Amniotic epithelial cell (primary cell): ENCODE data around the gene PROM2.

Experiments used
- DNase-seq: peaks from one replicate; pipeline ENCODE4 v3.0.0-alpha.2; 2010; ENCODE audit warnings: low read depth

PROM2 gene

DNA sequence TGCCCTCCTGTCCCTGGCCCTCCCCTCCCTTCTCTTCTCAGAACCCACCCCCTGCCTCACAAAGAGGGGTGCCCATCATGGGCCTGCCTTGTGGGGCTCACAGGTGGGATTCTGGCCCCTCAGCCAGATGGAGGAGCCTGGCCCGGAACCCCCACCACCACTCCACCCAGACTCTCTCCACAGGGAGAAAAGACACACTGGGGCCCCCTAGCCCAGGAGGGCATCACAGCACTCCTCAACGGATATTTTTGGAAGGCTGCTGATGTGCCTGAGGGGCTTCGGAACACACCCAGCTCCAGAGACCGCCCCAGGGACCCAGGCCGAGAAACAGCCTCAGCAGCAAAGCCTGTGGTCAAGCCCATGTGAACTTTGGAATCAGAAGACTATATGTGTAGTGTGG, 32.8 kb downstream of the PROM2 start:
- DNase-seq = no peak

DNA sequence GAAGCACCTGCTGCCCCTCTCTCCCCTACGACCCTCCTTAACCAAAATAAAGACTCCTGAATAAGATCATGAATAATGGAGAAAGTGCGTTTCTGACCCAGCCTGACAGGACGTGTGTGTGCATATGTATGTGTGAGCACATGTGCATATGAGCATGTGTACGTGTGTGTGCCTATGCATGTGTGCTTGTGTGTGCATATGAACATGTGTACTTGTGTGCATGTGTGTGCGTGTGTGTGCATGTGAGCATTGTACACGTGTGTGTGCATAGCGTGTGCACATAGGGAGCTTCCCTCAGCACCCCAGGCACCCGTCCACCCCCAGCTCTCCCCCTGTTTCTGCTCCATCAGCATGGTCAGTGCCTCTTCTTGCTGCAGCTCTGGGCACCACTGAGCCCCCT, 33.6 kb downstream of the PROM2 start:
- DNase-seq = no peak

DNA sequence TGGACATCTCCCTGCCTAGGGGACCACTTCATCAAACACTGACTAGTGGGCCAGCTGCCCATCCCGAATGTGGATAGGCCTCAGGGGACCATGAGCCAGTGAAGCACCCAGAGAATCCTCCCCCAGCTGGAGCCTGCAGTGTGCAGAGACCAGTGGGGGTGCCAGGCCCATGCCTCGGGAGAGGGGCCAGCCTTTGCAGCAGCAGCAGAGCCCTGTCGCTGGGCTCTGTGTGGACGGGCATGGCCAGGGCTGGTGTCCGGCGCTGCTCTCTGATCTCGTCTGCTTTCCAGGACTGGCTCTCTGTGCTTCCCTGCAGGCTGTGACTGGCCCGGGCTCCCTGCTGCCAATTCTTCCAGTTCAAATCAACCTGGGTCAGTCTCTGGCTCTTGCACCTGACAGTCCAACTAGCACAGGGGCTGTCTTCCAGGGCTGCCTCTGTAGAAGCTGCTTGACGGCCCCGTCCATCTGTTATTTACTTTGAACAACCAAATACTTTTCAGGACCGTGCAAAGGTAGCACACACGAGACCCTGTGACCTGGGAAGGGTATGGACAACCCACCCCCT, 34.3 kb downstream of the PROM2 start:
- DNase-seq = no peak

DNA sequence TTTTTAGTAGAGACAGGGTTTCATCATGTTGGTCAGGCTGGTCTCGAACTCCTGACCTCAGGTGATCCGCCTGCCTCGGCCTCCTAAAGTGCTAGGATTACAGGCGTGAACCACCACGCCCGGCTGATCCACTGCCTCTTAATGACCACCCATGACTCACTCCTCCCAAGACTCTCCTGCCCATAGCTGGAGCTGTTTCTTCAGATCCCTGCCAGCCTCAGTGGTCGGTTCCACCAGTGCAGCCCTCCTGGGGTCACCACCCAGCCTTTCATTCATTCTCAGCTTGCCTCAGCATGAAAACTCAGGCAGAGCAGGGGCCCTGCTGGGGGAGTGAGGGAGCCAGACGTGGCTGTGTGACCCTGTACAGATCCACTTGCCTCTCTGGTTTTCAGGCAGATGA, 35.4 kb downstream of the PROM2 start:
- no peak for DNase-seq

DNA sequence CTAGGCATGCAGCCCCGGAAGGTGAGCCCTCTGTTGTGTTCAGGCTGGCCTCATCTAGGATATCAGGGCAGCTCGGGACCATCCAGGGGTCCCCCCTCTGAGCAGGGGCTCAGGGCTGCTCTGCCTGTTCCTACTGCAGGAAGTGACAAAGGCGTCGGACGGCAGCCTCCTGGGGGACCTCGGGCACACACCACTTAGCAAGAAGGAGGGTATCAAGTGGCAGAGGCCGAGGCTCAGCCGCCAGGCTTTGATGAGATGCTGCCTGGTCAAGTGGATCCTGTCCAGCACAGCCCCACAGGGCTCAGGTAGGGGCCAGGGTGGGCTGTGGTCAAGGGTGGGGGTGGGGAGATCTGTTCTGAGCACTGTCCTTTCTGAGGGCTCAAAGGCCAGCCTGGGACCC, 36.0 kb downstream of the PROM2 start:
- DNase-seq = no peak

GRCh38 chr2:95310651-95311050, 36.4 kb downstream of the PROM2 start:
- DNase-seq = no peak

GRCh38 chr2:95311815-95312542, 37.7 kb downstream of the PROM2 start:
- no peak for DNase-seq

GRCh38 chr2:95312543-95313201, 38.4 kb downstream of the PROM2 start:
- no peak for DNase-seq

DNA sequence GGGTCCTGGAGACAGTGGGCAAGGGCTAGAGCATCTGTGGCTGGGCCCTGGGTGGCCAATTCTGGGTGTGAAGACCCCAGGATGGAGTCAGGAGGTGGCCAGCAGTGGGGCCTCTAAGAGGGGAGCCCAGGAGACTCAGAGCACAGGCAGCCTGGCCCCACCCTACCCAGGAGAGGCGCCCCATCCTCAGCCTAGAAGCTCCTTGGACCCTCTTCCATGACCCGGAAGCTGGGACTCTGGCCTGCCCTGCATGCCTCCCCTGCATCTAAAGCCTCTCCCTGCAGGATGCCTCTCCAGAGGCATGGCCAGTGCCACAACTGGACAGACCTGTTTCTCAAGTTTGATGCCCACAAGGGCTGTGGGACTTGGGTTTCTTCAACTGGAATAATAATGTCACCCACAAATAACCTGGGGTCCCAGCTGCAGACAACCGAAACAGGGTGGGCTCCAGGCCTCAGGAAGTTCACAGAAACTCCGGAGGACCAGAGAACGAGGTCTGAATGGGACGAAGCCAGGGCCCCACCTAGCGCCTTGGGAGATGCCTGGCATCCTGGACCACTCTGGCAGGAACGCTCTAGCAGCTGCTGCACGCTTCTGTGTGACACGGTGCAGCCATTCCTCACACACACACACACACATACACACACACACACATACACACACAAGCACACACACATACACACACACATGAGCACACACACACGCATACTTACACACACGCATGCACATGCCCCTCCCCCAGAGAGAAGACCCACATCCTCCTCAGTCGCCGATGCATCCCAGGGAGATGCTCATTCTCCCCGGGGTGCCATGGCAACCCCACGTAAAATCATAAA, 39.3 kb downstream of the PROM2 start:
- no peak for DNase-seq

DNA sequence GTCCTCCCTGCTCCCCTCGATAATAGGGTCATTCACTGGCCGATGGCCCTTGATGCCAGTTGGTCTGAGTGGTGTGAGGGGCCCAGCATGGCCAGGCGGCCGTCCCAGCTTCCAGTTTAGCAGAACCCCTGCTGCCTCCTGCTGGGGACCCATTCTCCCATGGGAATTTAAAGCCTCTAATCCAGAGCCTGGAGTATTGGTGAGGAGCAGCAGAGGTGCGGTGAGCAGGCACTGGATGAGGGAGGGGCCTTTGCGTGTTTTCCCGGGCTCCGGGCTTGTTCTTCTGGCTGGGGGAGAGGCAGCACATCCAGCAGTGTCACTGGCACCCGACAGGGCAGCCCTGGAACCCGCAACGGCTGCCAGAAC, 40.3 kb downstream of the PROM2 start:
- no peak for DNase-seq

DNA sequence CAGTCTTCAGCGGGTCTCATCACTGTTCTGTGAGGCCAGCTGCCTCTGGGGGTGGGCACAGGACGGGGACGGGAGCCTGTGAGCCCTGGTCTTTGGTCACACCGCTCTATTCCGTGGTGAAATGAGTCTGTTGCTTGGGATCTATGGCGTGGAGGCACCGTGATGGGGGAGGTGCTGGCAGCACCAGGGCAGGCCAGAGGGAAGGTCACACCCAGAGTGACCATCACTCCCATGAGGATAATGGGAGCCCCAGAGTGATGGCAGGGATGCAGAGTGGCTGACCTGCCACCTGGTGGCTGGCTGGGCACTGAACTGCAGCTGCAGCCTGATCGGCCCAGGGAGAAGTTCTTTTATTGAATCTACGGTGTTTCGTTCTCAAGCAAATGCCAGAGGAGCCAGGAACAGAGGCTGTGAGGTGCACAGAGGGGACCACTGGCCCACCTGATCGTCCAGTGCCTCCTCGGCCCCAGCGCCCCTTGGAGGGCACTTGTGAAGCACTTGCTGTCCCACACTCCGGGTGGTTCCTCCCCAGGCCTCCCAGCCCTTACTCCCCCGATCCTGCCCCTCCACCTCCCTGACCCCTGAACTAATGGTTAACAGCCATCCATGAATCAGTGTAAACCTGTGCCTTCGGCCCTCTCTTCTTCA, 40.8 kb downstream of the PROM2 start:
- DNase-seq = no peak

DNA sequence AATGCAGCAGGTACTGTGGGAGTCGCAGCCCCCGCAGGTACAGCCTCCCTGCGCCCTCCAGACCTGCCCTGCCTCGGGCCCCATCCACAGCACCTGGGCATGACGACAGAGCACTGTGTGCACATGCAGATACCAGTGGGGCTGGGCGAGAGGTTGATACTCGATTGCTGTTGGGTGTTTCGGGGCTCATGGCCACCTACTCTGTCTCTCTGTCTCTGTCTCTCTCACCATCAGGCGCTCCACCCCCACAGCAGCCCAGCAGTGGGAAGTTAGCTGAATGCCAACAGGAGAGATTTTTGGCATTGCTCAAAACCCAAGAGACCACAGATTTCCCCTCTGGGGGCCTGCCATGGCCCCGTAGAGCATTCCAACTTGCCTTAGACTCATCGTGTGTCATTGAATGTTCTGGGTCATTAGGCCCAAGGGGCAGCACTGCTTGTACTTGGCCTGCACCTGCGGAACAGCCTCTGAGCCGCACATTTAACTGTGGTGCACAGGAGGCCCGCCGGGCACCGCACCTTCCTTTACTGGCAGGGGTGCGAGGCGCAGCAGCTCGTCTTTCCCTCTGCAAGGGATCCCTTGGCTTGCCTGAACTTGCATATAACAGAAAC, 41.7 kb downstream of the PROM2 start:
- no peak for DNase-seq

DNA sequence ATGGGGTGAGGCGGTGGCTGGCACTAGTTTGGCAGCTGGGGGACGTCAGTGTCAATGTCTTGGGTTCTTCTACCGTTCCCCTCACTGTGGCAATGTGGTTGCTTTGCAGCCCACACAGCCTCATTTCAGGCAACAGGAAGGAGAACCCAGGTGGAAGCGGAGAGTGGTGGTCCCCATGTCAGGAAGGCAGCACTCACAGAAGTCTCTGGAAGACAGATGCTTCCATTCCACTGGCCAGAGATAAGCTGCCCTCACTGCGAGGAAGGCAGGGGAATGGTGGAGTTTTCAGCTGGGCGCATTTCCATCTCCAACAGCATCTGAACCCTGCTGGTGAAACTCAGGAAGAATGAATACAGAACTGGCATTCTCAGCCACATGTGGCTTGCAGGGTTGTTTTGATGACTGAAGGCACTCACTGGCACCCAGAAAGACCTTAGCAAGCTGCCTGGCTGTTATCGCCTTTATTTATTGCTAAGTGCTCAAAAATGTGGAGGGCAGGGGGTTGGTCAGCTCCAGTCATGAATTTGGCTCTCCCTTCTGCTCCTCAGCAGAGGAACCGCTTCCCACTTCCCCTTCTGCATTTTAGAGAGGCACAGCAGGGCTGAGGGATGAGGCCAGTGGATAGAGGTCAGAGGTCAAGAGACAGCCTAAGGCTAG, 42.3 kb downstream of the PROM2 start:
- DNase-seq = no peak

GRCh38 chr2:95317123-95317500, 42.9 kb downstream of the PROM2 start:
- DNase-seq = no peak

DNA sequence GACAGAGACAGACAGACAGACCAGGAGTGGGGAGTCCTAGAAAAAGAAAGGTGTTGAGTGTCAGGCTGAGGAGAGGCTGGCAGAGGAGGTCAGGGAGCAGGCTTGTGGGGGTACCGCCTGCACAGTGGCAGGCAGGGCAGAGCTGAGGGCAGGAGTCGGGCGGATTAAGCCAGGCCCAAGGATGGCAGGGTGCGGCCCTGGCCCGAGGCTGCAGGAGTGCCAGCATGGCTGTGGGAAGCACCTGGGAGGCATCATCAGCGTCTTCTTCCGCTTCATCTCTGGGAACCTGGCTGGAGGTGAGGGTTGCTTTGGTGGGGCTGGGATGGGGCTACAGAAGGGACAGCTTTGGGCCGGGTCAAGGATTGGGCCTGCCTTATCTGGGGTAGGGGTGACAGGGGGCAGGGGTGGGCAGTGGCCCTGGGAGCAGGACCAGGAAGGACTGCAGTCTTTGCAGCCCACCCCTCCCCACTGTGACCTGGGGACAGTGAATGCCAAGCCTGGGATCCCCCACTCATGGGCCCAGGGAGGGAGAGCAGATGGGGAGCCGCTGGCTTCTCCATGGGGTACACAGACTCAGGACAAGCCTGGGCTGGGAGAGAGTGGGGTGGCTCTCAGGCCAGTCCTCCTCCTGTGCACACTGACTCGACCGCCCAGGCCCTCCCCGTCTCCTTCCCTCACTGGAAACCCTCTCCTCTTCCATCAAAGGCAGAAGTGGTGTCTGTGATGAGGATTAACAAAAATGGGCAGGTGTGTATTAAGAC, 43.6 kb downstream of the PROM2 start:
- DNase-seq = no peak

DNA sequence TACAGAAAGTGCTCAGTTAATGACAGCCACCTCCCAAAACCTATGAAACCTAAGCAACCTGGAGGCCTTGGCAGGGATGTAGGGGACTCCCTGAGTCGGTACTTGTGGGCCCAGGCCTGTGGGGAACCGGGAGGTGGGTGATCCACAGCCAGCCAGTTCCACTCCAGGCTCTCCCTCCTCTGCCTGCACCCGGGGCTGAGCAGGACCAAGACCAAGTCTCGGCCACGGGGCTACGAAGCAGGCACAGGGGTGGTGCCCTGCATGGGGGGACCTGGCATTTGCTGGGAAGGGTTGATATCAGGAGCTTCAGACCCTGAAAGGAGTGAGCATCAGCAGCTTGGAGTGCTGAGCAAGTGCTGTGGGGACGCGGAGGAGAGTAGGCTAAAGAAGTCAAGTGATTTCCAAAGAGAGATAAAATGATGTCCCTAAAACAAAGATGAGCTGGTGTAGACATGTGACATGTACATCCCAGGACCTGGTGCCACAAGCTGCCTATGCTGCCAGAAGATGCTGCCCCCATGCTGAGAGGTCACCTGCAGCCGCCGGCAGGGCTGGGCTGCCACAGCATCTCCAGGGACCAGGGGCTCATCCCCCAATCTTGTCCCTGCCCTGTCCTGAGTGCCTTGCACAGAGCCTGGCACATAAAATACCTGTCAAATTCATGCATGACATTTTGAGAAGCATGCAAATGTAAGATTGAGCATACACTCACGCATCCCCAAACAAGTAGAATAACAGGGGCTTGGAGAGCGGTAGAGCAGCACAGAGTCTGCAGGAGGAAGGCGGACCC, 44.4 kb downstream of the PROM2 start:
- DNase-seq = no peak

DNA sequence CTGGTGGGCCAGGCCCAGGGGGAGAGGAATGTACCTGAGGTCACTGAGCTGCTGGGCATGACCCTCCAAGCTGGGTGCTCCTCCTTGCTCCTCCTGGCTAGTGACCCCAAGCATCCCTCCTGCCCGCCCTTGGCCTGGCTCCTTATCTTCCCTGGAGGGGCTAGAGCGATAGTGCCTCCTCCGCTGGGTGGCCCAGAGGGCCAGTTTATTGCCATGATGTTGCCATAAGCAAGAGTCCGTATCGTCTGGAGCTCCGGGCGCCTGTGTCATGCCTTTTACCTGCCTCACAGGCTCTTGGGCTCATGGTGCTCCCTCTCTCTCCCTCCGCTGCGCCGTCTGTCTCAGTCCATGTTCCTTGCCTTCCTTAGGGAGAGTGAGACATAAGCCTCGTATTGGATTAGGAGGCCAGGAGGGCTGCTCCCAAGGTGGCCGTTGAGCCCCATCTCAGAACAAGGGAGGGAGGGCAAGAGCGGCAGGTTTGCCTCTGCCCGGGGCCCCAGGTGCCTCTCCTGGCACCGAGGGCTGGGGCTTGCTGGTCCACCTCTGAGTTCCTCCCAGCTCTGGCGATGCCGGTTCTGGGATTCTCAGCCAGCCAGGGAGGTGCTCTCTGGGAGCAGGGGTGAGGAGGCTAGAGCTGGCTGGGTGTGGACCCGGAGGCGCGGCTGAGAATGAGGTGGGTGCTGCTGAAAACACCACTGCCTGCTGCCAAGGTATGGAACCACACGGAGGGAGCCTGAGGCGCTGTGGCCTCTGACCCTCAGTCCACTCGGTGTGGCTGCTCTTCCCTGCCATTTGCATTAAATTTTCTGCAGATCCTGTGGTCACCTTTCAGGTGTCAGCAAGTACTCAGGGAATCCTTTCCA, 45.5 kb downstream of the PROM2 start:
- DNase-seq = no peak

DNA sequence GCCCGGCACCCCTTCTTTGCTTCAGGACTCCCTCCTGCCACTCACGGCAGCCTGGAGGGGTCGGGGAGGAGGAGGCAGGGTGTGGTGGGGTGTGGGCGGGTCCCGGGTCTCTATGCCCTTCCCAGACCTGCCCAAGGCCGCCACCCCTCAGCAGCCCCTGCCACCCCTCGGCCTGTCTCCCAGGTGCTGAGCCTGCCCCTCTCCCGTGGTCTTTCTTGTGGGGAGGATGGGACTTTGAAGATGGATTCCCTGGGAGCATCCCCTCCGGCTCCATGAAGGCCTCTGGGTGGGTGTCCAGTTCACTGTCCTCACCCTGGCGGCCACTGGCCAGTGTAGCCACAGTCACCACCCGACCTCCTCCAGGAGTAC, 46.1 kb downstream of the PROM2 start:
- no peak for DNase-seq
